Vagina (tissue), 2 donors: ENCODE results near the gene LRRC38. TPM values are rescaled to one million over a fixed set of nuclear protein-coding genes. Genes with fewer than 3 reads are reported as not detected.

Experiments
- DNase-seq, 2 donors: peaks; one replicate each; pipeline ENCODE4 v3.0.0-alpha.2; 2017; ENCODE audit errors: extremely low spot score in 2 of 2
- H3K27ac ChIP-seq: fragments of 200-600 bp; sonication (generic); one replicate; pipeline ENCODE4 v1.5.1; 2019
- H3K27me3 ChIP-seq: fragments of 200-600 bp; sonication (generic); one replicate; pipeline ENCODE4 v1.5.1; 2019
- H3K36me3 ChIP-seq, 2 donors: fragments of 200-600 bp; sonication (generic); one replicate each; pipeline ENCODE4 v1.5.1; 2017 to 2019
- H3K4me1 ChIP-seq: fragments of 200-600 bp; sonication (generic); one replicate; pipeline ENCODE4 v1.5.1; 2019
- H3K4me3 ChIP-seq, 2 donors: fragments of 200-600 bp; sonication (generic); 1 replicate in 1 of 2; 2 replicates in 1 of 2; pipeline ENCODE4 v1.5.1; 2016 to 2019
- H3K9me3 ChIP-seq: fragments of 200-600 bp; sonication (generic); one replicate; pipeline ENCODE4 v1.5.1; 2019
- CTCF ChIP-seq, 3 experiments: fragments of 450-650 bp in 2 of 3; fragments of 200-600 bp in 1 of 3; sonication (generic) in 1 of 3; IDR thresholded peaks; one replicate each; pipeline ENCODE4 v1.5.1; 2017 to 2019; ENCODE audit warnings: antibody characterized with exemption in 3 of 3, mild to moderate bottlenecking in 2 of 3, moderate library complexity in 2 of 3
- POLR2A ChIP-seq, 2 donors: fragments of 450-650 bp; IDR thresholded peaks; one replicate each; pipeline ENCODE4 v1.6.1; 2017; ENCODE audit warnings: antibody characterized with exemption in 2 of 2, mild to moderate bottlenecking in 2 of 2, moderate library complexity in 2 of 2
- POLR2AphosphoS5 ChIP-seq, 2 donors: sonication (generic); formaldehyde crosslinking; IDR thresholded peaks; one replicate each; pipeline ENCODE4 v1.9.0; 2017; ENCODE audit warnings: antibody characterized with exemption in 2 of 2, mild to moderate bottlenecking in 2 of 2, low read depth in 1 of 2; ENCODE audit not compliant: insufficient read depth in 1 of 2
- intact Hi-C: fragments of 100-400 bp; cut with DNase I; formaldehyde crosslinking; loops from one replicate; pipeline ENCODE4 v1.15.1; 2023
- total RNA-seq: library from RNA; depleted of rRNA; stranded (reverse); fragments of >200 nt; gene quantifications from one replicate; pipeline ENCODE4 v1.2.3, GENCODE V29; 2016

The LRRC38 gene
- total RNA-seq, 1 donor from 2014 or later = 2.5 TPM

- no peaks in the 10 kb centered on the region for H3K9me3 ChIP-seq
- TF ChIP-seq POLR2A (IDR thresholded peaks at IDR 0.05) (no peak), POLR2AphosphoS5 (IDR thresholded peaks at IDR 0.05; ENCODE audit: insufficient read depth in 1 of 2, low read depth in 1 of 2) (no peak), CTCF (IDR thresholded peaks at IDR 0.05) (no peak)
- intact Hi-C loops = no loop called here
These were observed 21.1 kb downstream of the LRRC38 start for GRCh38 chr1:13492711-13493110.

GRCh38 chr1:13487957-13488356, 25.8 kb downstream of the LRRC38 start:
- no peaks in the 10 kb centered on the region for H3K27me3 ChIP-seq
- DNase-seq = no peak
- no peaks in the 10 kb centered on the region for H3K4me1 ChIP-seq
- no peaks in the 10 kb centered on the region for H3K9me3 ChIP-seq
- no peak for TF ChIP-seq POLR2A (IDR thresholded peaks at IDR 0.05)
- TF ChIP-seq CTCF (IDR thresholded peaks at IDR 0.05) = no peak
- TF ChIP-seq POLR2AphosphoS5 (IDR thresholded peaks at IDR 0.05; ENCODE audit: insufficient read depth in 1 of 2, low read depth in 1 of 2) = no peak
- no peaks in the 10 kb centered on the region for H3K36me3 ChIP-seq
- H3K27ac ChIP-seq = no peak overlapping the region
- intact Hi-C loops = no loop called here
- H3K4me3 ChIP-seq = no peak overlapping the region

More at GRCh38 chr1:13492711-13493110, 21.1 kb downstream of the LRRC38 start:
- H3K27ac ChIP-seq = no peak overlapping the region
- no peaks in the 10 kb centered on the region for H3K36me3 ChIP-seq
- H3K4me1 ChIP-seq = no peaks in the 10 kb centered on the region
- DNase-seq = no peak
- H3K27me3 ChIP-seq = no peaks in the 10 kb centered on the region
- H3K4me3 ChIP-seq = no peak overlapping the region

GRCh38 chr1:13487143-13487868, 26.5 kb downstream of the LRRC38 start:
- Histone ChIP-seq H3K4me3 (no peak overlapping the region), H3K9me3 (no peaks in the 10 kb centered on the region), H3K4me1 (no peaks in the 10 kb centered on the region), H3K27ac (no peak overlapping the region), H3K36me3 (no peaks in the 10 kb centered on the region), H3K27me3 (no peaks in the 10 kb centered on the region)
- no peak for DNase-seq
- no peak for TF ChIP-seq CTCF (IDR thresholded peaks at IDR 0.05)
- no peak for TF ChIP-seq POLR2A (IDR thresholded peaks at IDR 0.05)
- TF ChIP-seq POLR2AphosphoS5 (IDR thresholded peaks at IDR 0.05; ENCODE audit: insufficient read depth in 1 of 2, low read depth in 1 of 2) = no peak
- intact Hi-C loops = no loop called here

- no peaks in the 10 kb centered on the region for H3K36me3 ChIP-seq
- intact Hi-C loops = no loop called here
- H3K4me3 ChIP-seq = no peak overlapping the region
- H3K27ac ChIP-seq = no peak overlapping the region
- no peaks in the 10 kb centered on the region for H3K9me3 ChIP-seq
- H3K4me1 ChIP-seq = no peaks in the 10 kb centered on the region
- no peak for DNase-seq
- H3K27me3 ChIP-seq = no peaks in the 10 kb centered on the region
- TF ChIP-seq CTCF (IDR thresholded peaks at IDR 0.05) = no peak
- TF ChIP-seq POLR2A (IDR thresholded peaks at IDR 0.05) = no peak
- no peak for TF ChIP-seq POLR2AphosphoS5 (IDR thresholded peaks at IDR 0.05; ENCODE audit: insufficient read depth in 1 of 2, low read depth in 1 of 2)
These were observed 29.9 kb downstream of the LRRC38 start for GRCh38 chr1:13483946-13484345.

GRCh38 chr1:13482600-13482999, 31.2 kb downstream of the LRRC38 start:
- intact Hi-C loops = no loop called here
- no peak overlapping the region for H3K4me3 ChIP-seq

More at GRCh38 chr1:13482600-13482999, 31.2 kb downstream of the LRRC38 start:
- no peak for DNase-seq
- TF ChIP-seq POLR2A (IDR thresholded peaks at IDR 0.05) = no peak
- TF ChIP-seq POLR2AphosphoS5 (IDR thresholded peaks at IDR 0.05; ENCODE audit: insufficient read depth in 1 of 2, low read depth in 1 of 2) = no peak
- TF ChIP-seq CTCF (IDR thresholded peaks at IDR 0.05) = no peak
- H3K27me3 ChIP-seq = no peaks in the 10 kb centered on the region
- no peak overlapping the region for H3K27ac ChIP-seq
- no peaks in the 10 kb centered on the region for H3K4me1 ChIP-seq
- no peaks in the 10 kb centered on the region for H3K36me3 ChIP-seq
- no peaks in the 10 kb centered on the region for H3K9me3 ChIP-seq
